ENCODE data around the gene SAMD9L.
"Not testable (repeated sequence)": the region's sequence is repeated elsewhere in the genome, so short reads cannot be mapped to it uniquely, and the experiment has no call there.

The SAMD9L gene

DNA sequence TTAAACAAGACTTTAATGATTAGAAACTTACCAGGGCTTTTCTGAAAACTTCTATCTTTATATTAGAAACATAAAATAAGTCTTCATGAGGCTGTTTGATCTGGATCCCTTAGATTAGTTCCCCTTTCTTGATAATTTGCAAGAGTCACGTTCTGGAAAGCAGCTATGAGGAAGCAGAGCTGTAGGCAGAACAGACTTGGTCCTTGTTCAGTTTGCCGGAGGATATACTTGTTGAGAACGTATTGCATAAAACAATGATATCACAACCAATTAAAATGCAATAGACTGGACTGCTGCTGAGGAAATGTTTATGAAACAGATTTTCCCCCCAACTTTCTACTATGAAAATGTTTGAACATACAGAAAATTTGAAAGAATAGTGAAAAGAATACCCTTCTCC, 2.8 kb downstream of the SAMD9L start:
- TF ChIP-seq HDGF (IDR thresholded peaks at IDR 0.05; ENCODE audit: borderline replicate concordance) = no peak
- no peak for TF ChIP-seq NFRKB (IDR thresholded peaks at IDR 0.05)
- TF ChIP-seq BHLHE40 (IDR thresholded peaks at IDR 0.05; ENCODE audit: borderline replicate concordance) = no peak
- no peak for DNase-seq (ENCODE audit: extremely low spot score)
- CTCF ChIA-PET = no interaction called here
- POLR2A ChIA-PET = no interaction called here

DNA sequence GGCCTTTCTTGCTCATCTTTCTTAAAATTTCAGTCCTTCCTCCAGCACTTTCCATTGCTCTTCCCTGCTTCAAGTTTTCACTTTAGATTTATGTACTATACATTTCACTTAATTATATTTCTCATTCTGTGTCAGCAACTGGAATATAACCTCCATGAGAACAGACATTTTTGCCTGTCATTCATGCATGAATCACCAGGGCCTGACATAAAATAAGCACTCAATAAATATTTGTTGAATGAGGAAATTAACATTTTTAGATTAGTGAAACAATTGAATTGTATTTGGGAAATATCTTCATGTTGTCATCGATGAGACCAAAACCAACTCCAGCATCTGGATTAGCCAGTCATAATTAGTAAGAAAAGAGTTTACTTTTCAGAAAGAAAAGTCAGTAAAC, 6.1 kb downstream of the SAMD9L start:
- TF ChIP-seq HDGF (IDR thresholded peaks at IDR 0.05; ENCODE audit: borderline replicate concordance) (no peak), ZNF384 (IDR thresholded peaks at IDR 0.05) (no peak), NFRKB (IDR thresholded peaks at IDR 0.05) (no peak), FOXA1 (IDR thresholded peaks at IDR 0.05) (no peak), CTBP1 (IDR thresholded peaks at IDR 0.05; ENCODE audit: borderline replicate concordance) (no peak), FOXK2 (IDR thresholded peaks at IDR 0.05) (no peak), ELF4 (IDR thresholded peaks at IDR 0.05) (no peak), L3MBTL2 (conservative IDR thresholded peaks at IDR 0.05) (no peak), SP1 (IDR thresholded peaks at IDR 0.05) (no peak), SUZ12 (IDR thresholded peaks at IDR 0.05) (no peak), LEF1 (IDR thresholded peaks at IDR 0.05; ENCODE audit: borderline replicate concordance) (no peak), FOXM1 (IDR thresholded peaks at IDR 0.05; ENCODE audit: borderline replicate concordance) (no peak), BHLHE40 (IDR thresholded peaks at IDR 0.05; ENCODE audit: borderline replicate concordance) (no peak), ARNT (IDR thresholded peaks at IDR 0.05) (no peak), TARDBP (IDR thresholded peaks at IDR 0.05) (no peak)
- TF ChIP-seq, protein P1, sequence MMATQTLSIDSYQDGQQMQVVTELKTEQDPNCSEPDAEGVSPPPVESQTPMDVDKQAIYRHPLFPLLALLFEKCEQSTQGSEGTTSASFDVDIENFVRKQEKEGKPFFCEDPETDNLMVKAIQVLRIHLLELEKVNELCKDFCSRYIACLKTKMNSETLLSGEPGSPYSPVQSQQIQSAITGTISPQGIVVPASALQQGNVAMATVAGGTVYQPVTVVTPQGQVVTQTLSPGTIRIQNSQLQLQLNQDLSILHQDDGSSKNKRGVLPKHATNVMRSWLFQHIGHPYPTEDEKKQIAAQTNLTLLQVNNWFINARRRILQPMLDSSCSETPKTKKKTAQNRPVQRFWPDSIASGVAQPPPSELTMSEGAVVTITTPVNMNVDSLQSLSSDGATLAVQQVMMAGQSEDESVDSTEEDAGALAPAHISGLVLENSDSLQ (IDR thresholded peaks at IDR 0.05) = no peak
- POLR2A ChIA-PET = no interaction called here
- no peak for DNase-seq (ENCODE audit: extremely low spot score)
- CTCF ChIA-PET = no interaction called here

DNA sequence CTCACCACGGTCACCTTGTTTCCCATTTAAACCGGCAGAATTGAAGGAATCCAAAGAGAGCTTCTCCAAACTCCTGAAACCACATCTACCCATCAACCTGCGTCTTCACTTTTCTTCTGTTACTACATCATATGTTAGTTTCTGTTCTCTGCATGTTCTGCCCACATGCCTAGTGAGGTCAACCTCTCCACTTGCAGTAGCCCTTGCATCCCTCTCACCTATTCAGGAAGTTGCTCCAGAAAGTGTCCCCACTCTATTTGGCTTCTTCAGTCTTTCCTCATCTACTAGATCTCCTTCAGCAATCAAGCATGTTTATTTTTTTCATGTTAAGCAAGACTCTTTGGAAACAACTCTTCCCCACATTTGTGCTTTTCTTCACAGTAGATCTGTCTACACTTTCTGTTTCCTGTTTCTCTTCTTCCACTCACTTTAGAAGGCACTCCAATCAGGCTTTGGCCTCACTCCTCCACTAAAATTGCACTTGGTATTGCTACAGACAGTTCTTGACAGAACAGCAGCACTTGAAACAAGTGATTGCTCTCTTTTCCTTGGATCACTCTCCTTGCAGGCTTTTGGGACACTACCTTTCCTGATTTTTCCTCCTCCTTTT, 7.5 kb downstream of the SAMD9L start:
- no peak for DNase-seq (ENCODE audit: extremely low spot score)
- no peak for TF ChIP-seq FOXA1 (IDR thresholded peaks at IDR 0.05)
- TF ChIP-seq FOXM1 (IDR thresholded peaks at IDR 0.05; ENCODE audit: borderline replicate concordance) = no peak
- no peak for TF ChIP-seq LEF1 (IDR thresholded peaks at IDR 0.05; ENCODE audit: borderline replicate concordance)
- TF ChIP-seq SUZ12 (IDR thresholded peaks at IDR 0.05) = no peak
- TF ChIP-seq BHLHE40 (IDR thresholded peaks at IDR 0.05; ENCODE audit: borderline replicate concordance) = no peak
- no peak for TF ChIP-seq SP1 (IDR thresholded peaks at IDR 0.05)
- no peak for TF ChIP-seq ZNF384 (IDR thresholded peaks at IDR 0.05)
- no peak for TF ChIP-seq TARDBP (IDR thresholded peaks at IDR 0.05)
- TF ChIP-seq ARNT (IDR thresholded peaks at IDR 0.05) = no peak
- no peak for TF ChIP-seq FOXK2 (IDR thresholded peaks at IDR 0.05)
- TF ChIP-seq CTBP1 (IDR thresholded peaks at IDR 0.05; ENCODE audit: borderline replicate concordance) = no peak
- no peak for TF ChIP-seq NFRKB (IDR thresholded peaks at IDR 0.05)
- TF ChIP-seq ELF4 (IDR thresholded peaks at IDR 0.05) = no peak
- ChIA-PET POLR2A (no interaction called here), CTCF (no interaction called here)

DNA sequence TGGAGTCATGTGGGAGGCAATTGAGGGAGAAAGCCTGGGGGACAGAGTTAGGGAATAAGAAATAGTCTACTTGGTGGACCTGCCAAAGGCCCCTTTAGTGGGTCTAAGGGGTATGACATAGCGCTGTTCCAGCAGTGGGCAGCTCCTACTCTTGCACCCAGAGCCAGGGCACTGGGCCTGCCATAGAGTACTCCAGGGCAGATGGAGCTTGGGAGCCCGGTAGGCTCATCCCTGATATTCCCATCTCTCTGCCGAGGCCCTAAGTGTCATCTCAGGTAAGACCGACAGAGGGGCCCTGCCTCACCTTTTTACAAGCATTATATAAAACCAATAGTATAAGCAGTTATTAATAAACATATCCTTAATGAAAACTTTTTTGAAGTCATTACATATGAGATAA, 9.6 kb downstream of the SAMD9L start:
- CTCF ChIA-PET = no interaction called here
- DNase-seq (ENCODE audit: extremely low spot score) = no peak
- POLR2A ChIA-PET = no interaction called here
- TF ChIP-seq TARDBP (IDR thresholded peaks at IDR 0.05) (no peak), L3MBTL2 (conservative IDR thresholded peaks at IDR 0.05) (no peak), CTBP1 (IDR thresholded peaks at IDR 0.05; ENCODE audit: borderline replicate concordance) (no peak), SP1 (IDR thresholded peaks at IDR 0.05) (no peak), FOXA1 (IDR thresholded peaks at IDR 0.05) (no peak), BHLHE40 (IDR thresholded peaks at IDR 0.05; ENCODE audit: borderline replicate concordance) (no peak), LEF1 (IDR thresholded peaks at IDR 0.05; ENCODE audit: borderline replicate concordance) (no peak), ZNF384 (IDR thresholded peaks at IDR 0.05) (no peak)

DNA sequence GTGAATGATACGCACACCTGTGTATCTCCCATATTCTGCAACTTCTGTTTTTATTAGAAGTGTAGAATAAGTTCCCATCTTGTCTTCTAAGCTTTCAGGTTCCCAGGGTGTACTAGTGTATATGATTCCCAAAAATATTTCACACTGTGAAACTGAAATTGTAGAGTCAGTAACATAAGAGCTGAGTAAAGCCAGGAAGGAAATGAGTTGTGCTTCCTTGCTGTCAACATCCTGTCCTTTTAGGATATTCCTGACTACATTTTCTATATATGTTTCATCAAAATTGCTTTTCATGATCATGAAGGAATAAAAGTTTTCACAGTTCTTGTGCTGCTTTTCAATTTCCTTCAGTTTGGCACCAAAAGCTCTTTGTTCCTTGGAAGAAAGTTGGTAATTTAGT, 15.2 kb downstream of the SAMD9L start:
- DNase-seq (ENCODE audit: extremely low spot score) = no peak
- ChIA-PET CTCF (no interaction called here), POLR2A (no interaction called here)
- TF ChIP-seq FOXK2 (IDR thresholded peaks at IDR 0.05) = no peak

DNA sequence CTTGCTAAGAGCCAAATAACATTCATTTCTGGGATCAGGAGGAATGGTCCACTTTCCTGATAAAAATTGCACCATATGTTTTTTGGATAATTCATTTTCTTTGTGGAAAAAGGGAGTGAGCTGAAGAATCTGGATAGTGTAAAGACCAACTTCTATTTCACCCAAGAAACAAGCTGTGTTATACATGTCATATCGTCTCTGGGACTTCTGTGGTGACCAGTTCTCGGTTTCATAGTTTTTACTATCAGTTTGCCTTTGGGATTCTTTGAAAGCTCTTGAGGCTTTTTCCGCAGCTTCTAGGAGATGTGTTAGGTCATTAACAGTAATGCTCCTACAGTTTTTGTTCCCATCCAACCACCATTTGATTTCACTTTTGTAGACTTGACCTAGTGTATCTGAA, 16.0 kb downstream of the SAMD9L start:
- no peak for DNase-seq (ENCODE audit: extremely low spot score)
- no peak for TF ChIP-seq L3MBTL2 (conservative IDR thresholded peaks at IDR 0.05)
- TF ChIP-seq FOXM1 (IDR thresholded peaks at IDR 0.05; ENCODE audit: borderline replicate concordance) = no peak
- no peak for TF ChIP-seq FOXK2 (IDR thresholded peaks at IDR 0.05)
- no peak for TF ChIP-seq SUZ12 (IDR thresholded peaks at IDR 0.05)
- no peak for TF ChIP-seq FOXA1 (IDR thresholded peaks at IDR 0.05)
- TF ChIP-seq SP1 (IDR thresholded peaks at IDR 0.05) = no peak
- TF ChIP-seq ELF4 (IDR thresholded peaks at IDR 0.05) = no peak
- no peak for TF ChIP-seq ZNF384 (IDR thresholded peaks at IDR 0.05)
- no peak for TF ChIP-seq LEF1 (IDR thresholded peaks at IDR 0.05; ENCODE audit: borderline replicate concordance)
- no peak for TF ChIP-seq NFRKB (IDR thresholded peaks at IDR 0.05)
- POLR2A ChIA-PET = no interaction called here
- CTCF ChIA-PET = interaction anchor here (0.5 kb wide), 1 partner anchor 1303 kb away, joined by 3 read pairs; no protein-coding TSS in a partner anchor

DNA sequence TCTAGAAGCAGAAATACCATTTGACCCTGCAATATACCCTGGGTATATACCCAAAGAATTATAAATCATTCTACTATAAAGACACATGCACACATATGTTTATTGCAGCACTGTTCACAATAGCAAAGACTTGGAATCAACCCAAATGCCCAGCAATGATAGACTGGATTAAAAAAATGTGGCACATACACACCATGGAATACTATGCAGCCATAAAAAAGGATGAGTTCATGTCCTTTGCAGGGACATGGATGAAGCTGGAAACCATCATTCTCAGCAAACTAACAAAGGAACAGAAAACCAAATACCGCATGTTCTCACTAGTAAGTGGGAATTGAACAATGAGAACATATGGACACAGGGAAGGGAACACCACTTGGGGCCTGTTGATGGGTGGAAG, 21.2 kb downstream of the SAMD9L start:
- POLR2A ChIA-PET; CTCF ChIA-PET; DNase-seq (ENCODE audit: extremely low spot score): not testable (repeated sequence)

DNA sequence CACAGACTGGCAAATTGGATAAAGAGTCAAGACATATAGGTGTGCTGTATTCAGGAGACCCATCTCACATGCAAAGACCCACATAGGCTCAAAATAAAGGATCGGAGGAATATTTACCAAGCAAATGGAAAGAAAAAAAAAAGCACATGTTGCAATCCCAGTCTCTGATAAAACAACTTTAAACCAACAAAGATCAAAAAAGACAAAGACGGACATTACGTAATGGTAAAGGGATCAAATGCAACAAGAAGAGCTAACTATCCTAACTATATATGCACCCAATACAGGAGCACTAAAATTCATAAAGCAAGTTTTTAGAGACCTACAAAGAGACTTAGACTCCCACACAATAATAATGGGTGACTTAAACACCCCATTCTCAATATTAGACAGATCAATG, 24.7 kb downstream of the SAMD9L start:
- CTCF ChIA-PET; POLR2A ChIA-PET; DNase-seq (ENCODE audit: extremely low spot score): not testable (repeated sequence)

All from HEK293T (cell line).